Activated T-cell treated with anti-CD3 and anti-CD28 coated beads, Interleukin-2, amount 50 U/mL, for 1 hour (primary cell): ENCODE data around the gene GNAS-AS1.

ENCODE experiments used
- DNase-seq: peaks from one replicate; pipeline ENCODE4 v3.0.0-alpha.2; 2020

Gene GNAS-AS1

GRCh38 chr20:58884966-58885365, 34.3 kb upstream of the GNAS-AS1 start:
- no peak for DNase-seq

GRCh38 chr20:58883241-58883691, 32.6 kb upstream of the GNAS-AS1 start:
- no peak for DNase-seq

- DNase-seq, result no peak
Observed at GRCh38 chr20:58882704-58883089, 32.0 kb upstream of the GNAS-AS1 start.

DNA sequence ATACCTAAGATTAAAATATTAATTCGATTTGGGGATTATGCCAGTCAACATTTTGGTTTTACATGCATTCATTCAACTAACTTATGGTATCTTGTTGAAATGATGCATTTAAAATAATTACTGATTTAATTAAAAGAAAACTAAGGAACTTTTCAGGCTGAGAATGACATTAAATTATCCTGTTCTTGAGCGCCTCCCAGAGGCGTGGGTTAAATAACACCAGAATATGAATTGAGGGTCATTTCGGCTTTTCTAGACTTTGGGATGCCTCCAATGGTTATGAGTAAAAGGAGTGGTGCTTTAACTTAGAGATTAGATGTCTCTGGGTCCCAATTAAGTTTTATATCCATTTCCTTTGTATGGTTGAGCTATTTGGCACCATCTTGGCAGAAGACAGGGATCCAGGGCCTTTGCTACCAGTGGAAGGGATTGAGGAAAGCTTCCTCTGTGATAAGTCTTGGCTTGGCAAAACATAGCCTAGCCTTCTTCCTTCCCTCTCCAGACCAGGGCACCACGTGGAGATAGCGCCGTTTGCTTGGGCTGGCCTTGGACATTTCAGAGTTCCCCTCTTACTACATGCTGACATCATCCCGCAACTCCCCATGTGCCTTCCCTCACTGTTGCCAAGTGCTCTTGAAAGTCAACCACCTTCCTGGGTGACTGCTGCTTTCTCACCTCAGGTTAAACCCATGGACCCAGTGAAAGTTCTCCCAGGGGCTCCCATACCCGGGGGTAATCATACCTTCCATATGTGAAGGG, 30.5 kb upstream of the GNAS-AS1 start:
- no peak for DNase-seq

GRCh38 chr20:58880441-58880840, 29.7 kb upstream of the GNAS-AS1 start:
- no peak for DNase-seq

GRCh38 chr20:58878399-58878798, 27.7 kb upstream of the GNAS-AS1 start:
- DNase-seq, result no peak

DNA sequence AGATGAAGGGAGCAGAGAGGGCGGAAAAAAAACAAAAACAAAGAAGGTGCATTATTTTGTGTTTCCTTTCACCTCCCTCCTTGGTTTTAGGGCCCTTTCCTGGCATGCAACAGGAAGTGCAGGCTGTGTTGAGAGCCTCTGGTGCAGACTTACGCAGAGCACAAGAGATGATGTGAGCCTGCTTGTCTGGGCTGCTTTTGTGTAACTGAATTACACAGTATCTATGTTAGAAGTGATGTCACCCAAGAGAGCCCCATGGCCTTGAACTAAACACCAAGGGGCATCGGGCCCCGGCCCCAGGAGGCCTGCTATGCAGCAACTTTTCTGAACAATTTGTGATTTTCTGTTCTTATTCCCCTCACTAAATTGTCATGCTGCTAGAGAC, 27.3 kb upstream of the GNAS-AS1 start:
- no peak for DNase-seq

GRCh38 chr20:58877050-58877975, 26.6 kb upstream of the GNAS-AS1 start:
- DNase-seq, result no peak

DNA sequence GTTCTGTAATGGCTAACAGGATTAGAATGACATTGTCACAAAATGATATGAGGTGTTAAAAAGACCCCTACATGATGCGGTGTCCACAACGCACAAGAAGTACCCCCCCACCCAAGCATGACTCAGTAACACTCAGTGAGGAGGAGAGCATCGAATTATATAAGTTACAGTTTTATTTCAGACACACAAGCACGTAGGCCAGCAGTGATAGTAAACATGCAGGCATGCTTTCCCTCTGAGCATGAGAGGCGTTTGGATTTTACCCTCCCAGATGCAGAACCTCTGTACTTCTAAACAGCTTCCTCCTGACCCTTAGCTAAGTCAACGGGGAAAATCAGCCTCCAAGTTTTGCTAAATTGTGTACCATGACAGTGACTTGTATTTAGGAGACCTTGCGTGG, 25.7 kb upstream of the GNAS-AS1 start:
- no peak for DNase-seq

DNA sequence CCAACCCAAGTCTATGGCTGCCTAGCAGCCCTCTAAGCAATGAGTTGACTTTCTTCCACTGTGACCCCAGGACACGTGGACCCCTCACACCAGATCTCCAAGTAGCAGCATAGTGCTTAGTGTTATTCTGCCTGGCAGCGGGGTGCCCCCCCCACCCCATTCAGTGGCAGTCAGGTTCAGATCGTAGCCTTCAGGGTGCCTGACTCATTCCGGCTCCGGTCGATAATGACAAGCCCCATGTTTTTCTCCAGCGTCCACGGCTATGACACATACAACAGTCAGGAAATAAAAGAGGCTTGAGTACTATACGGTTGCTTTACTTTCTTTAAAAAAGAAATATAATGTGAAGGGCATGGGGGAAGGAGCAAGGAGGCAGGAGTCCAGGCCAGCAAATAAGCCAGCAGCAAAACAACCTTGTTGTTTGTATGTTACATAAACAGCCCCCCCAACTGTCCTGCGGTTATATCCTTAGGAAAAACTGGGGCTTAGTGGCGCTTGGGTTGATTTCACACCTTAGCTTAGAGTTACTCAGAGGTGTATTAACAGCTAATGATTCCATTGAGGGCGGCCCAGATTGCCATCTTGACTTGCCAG, 24.9 kb upstream of the GNAS-AS1 start:
- no peak for DNase-seq

DNA sequence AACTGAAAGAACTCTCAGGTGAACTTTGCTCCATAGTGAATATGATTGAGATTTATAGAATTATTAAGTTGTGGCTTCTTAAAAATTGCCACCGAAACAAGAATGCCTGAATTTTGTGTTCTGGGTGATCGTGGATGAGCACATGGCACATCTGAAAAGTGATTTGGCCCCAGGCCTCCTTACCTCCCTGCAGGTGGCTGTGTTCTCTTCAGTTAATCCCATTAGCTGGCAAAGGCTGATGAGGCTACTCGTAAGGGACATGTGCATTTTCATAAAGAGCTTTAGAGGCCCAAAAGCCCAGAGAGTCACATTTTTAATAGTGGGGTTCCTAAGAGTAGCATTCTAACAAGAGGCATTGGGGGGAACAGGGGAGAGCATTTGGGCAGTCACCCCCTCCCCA, 24.4 kb upstream of the GNAS-AS1 start:
- no peak for DNase-seq

DNA sequence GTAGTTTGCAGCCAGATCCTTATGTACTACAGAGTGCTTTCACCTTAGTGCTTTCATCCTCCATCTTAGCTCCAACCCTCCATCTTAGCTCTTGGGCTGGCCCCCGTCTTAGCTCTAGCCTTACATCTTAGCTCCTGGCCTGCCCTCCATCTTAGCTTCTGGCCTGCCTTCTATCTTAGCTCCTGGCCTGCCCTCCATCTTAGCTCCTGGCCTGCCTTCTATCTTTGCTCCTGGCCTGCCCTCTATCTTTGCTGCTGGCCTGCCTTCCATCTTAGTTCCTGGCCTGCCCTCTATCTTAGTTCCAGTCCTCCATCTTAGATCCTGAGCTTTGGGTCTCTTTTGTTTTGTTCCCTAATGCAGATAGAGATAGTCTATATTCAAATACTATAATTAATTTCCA, 23.8 kb upstream of the GNAS-AS1 start:
- no peak for DNase-seq

DNA sequence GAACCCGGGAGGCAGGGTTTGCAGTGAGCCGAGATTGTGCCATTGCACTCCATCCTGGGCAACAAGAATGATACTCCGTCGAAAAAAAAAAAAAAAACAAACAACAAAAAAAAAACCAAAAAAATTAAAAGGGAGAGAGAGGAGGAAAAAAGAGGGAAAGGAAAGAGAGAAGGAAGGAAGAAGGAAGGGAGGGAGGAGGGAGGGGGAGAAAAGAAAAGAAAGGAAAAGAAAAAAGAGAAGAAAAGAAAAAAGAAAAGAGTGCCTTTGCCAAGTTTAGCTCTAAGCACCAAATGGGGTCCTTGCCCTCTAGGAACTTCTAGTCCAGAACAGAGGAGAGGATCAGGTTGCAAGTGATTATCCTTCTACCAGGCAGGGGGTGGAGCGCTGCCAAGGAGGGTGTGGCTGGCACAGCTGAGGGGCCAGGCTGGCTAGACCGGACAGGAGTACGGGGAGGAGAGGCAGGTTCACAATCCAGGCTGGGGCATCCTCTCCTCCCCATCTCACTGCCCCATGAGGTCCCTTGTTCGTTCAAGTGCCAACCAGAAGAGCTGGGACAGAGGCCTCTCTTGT, 20.9 kb upstream of the GNAS-AS1 start:
- no peak for DNase-seq

GRCh38 chr20:58870293-58871014, 19.8 kb upstream of the GNAS-AS1 start:
- peak; percentile 63 for DNase-seq

- DNase-seq, result no peak
Observed at GRCh38 chr20:58869662-58870227, 19.0 kb upstream of the GNAS-AS1 start.

DNA sequence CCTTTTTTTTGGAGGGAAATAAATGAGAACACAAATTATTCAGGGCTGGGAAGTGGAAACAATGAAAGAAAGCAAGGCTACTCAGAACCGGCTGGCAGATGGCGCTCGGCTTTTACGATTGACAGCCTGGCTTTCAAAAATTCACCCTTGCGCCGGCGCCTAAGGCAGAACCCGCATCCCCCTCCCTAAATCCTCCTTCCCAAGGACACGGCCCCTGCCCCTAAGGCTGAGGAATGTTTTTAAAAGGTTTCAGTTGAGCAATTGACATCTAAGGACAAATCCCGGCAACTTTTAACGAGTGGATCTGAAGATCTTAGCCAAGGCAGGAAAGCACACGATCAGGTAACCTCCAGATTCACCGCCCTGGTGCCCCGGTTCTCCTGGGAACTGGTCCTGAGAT, 18.1 kb upstream of the GNAS-AS1 start:
- no peak for DNase-seq

GRCh38 chr20:58867211-58867610, 16.5 kb upstream of the GNAS-AS1 start:
- DNase-seq, result no peak

- DNase-seq, result no peak
Observed at GRCh38 chr20:58865843-58866242, 15.1 kb upstream of the GNAS-AS1 start.

GRCh38 chr20:58864346-58864745, 13.6 kb upstream of the GNAS-AS1 start:
- no peak for DNase-seq

GRCh38 chr20:58863044-58863790, 12.5 kb upstream of the GNAS-AS1 start:
- no peak for DNase-seq
